Thyroid gland (tissue), 4 donors: Measurements from ENCODE around the gene KIAA1210.

Experiments
- CTCF ChIP-seq, 6 experiments: fragments of 200-600 bp in 3 of 6; fragments of 450-650 bp in 3 of 6; sonication (generic) in 3 of 6; IDR thresholded peaks; one replicate each; pipeline ENCODE4 v1.5.1; 2016 to 2019; ENCODE audit warnings: antibody characterized with exemption in 6 of 6, mild to moderate bottlenecking in 2 of 6, inconsistent platforms in 1 of 6, moderate library complexity in 1 of 6
- POLR2A ChIP-seq, 2 donors: fragments of 450-650 bp; IDR thresholded peaks; one replicate each; pipeline ENCODE4 v1.6.1; 2017; ENCODE audit warnings: antibody characterized with exemption in 2 of 2, mild to moderate bottlenecking in 2 of 2, moderate library complexity in 1 of 2

GRCh38 chrX:119030990-119031389 lies 96.6 kb downstream of the KIAA1210 start:
- TF ChIP-seq POLR2A (IDR thresholded peaks at IDR 0.05) = no peak
- TF ChIP-seq CTCF (IDR thresholded peaks at IDR 0.05) = no peak
